Stimulated activated naive CD8-positive, alpha-beta T cell treated with anti-CD3 and anti-CD28 coated beads, Interleukin-15, amount 100 ng/mL, for 72 hours (primary cell): Measurements from ENCODE around the gene ONECUT1.

Source experiments
- ATAC-seq: fragments of 150-1000 bp; cut with Tn5 transposase; 2 replicates; pipeline ENCODE4 v1.10.0; 2021; ENCODE audit warnings: mild to moderate bottlenecking, moderate library complexity
- DNase-seq, 2 donors: peaks; one replicate each; pipeline ENCODE4 v3.0.0; 2021 to 2022
- H3K27ac Mint-ChIP-seq, 2 donors: one replicate each; pipeline ENCODE4 v1.8.0; 2022; ENCODE audit warnings: mild to moderate bottlenecking in 2 of 2, mixed read lengths in 2 of 2, moderate library complexity in 2 of 2
- H3K27me3 Mint-ChIP-seq: one replicate; pipeline ENCODE4 v1.8.0; 2022; ENCODE audit warnings: mixed read lengths
- H3K4me1 Mint-ChIP-seq: one replicate; pipeline ENCODE4 v1.8.0; 2022; ENCODE audit warnings: mild to moderate bottlenecking, mixed read lengths
- H3K4me3 Mint-ChIP-seq, 2 donors: one replicate each; pipeline ENCODE4 v1.8.0; 2022; ENCODE audit warnings: mild to moderate bottlenecking in 2 of 2, mixed read lengths in 2 of 2, moderate library complexity in 1 of 2
- H3K9me3 Mint-ChIP-seq, 2 donors: one replicate each; pipeline ENCODE4 v1.8.0; 2022; ENCODE audit warnings: mixed read lengths in 2 of 2

The ONECUT1 gene

DNA sequence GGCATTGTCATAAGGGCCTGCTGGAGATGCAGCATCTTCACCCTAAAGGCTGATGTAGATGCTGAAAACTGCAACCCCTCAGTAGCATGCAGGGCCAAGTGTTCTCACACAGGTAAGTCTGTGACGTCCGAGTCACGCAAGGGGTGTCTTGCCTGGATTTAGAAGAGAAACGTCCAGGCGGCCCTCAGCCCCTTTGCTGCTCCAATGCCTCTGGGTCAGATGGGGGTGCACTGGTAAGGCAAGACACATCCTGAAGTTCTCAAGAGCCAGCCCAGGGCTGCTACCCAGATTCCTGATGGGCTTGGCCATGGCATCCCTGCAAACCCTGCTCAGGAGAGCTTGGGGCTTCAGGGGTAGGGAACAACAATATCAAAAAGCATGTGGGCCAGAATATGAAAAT, 25.4 kb downstream of the ONECUT1 start:
- ATAC-seq (no peak), DNase-seq (no peak)

DNA sequence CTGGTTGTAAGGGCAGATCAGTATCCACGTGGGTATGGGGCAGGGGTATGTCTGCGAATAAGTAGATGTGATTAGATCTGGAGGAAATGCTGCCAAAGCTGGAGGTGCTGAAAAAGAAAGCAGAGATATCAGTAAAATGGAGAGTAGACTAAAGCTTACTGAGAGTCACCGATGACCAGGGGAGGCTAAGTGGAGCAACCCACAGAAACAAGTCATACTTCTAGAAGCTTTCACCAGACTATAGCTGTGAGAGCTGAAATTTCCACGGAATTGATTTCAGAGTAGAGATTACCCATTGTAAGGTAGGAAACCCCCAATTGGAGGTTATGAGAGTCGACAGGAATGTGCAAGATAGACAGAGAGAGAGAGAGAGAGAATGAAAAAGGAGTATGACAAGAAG, 27.5 kb downstream of the ONECUT1 start:
- Mint-ChIP-seq H3K9me3 (no peaks in the 10 kb centered on the region), H3K27me3 (peaks cover 55% of the 10 kb centered on the region), H3K27ac (no peak overlapping the region), H3K4me3 (no peak overlapping the region), H3K4me1 (no peaks in the 10 kb centered on the region)
- DNase-seq: no peak
- no peak for ATAC-seq

More for the DNA sequence above, 25.4 kb downstream of the ONECUT1 start:
- Mint-ChIP-seq H3K27me3 (peaks cover 57% of the 10 kb centered on the region), H3K4me1 (no peaks in the 10 kb centered on the region), H3K4me3 (no peak overlapping the region), H3K27ac (no peak overlapping the region), H3K9me3 (no peaks in the 10 kb centered on the region)

- DNase-seq: no peak
- H3K27ac Mint-ChIP-seq: no peak overlapping the region
- no peaks in the 10 kb centered on the region for H3K4me1 Mint-ChIP-seq
- H3K4me3 Mint-ChIP-seq: no peak overlapping the region
- no peaks in the 10 kb centered on the region for H3K9me3 Mint-ChIP-seq
- peaks cover 45% of the 10 kb centered on the region for H3K27me3 Mint-ChIP-seq
- no peak for ATAC-seq
Observed at GRCh38 chr15:52760562-52760961, 29.6 kb downstream of the ONECUT1 start.

DNA sequence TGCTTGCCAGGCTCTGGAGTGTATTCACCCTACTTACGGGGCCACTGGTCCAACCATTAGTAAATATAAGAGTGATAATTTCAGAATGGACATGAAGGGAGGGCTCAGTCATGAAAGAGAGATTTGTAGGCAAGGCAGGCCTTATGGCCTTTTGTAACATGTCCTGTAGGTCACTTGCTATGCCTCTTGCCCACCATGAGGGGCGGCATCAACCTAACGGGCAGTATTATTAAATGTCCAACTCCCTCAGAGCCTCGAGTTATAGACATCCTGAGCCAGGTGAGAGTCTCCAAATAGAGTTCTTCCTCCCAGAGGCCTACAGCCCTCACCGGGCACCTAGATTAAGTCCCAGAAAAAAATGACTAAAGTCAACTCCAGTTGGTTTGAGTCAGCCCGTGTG, 30.2 kb downstream of the ONECUT1 start:
- Mint-ChIP-seq H3K9me3 (no peaks in the 10 kb centered on the region), H3K4me3 (no peak overlapping the region), H3K27me3 (peaks cover 46% of the 10 kb centered on the region), H3K27ac (no peak overlapping the region), H3K4me1 (no peaks in the 10 kb centered on the region)
- DNase-seq: no peak
- ATAC-seq: no peak

DNA sequence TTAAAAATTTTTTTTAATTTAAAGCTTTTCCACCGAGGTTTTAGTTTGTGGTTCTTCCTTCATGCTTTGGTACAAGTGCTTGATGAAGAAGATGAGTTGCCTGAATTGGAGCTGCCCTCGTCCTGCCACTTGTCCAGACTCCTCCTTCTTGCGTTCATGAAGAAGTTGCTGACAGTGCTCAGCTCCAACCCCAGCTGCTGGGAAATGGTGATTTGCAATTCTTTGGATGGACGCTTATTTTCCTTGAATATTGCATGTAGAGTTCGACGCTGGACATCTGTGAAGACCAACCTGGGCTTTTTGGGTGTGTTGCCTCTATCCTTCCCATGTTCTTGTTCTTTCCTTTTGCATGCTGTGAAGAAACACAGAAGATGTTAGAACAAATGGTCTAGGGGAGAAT, 32.6 kb downstream of the ONECUT1 start:
- Mint-ChIP-seq H3K27me3 (peaks cover 50% of the 10 kb centered on the region), H3K4me1 (no peaks in the 10 kb centered on the region)

GRCh38 chr15:52751522-52751921, 38.6 kb downstream of the ONECUT1 start:
- peaks cover 41% of the 10 kb centered on the region for H3K27me3 Mint-ChIP-seq
- no peaks in the 10 kb centered on the region for H3K4me1 Mint-ChIP-seq
- H3K9me3 Mint-ChIP-seq: no peaks in the 10 kb centered on the region
- DNase-seq (no peak), ATAC-seq (no peak)
- H3K4me3 Mint-ChIP-seq: no peak overlapping the region
- no peak overlapping the region for H3K27ac Mint-ChIP-seq

More for the DNA sequence above, 32.6 kb downstream of the ONECUT1 start:
- no peaks in the 10 kb centered on the region for H3K9me3 Mint-ChIP-seq
- ATAC-seq: no peak
- H3K4me3 Mint-ChIP-seq: no peak overlapping the region
- no peak for DNase-seq
- no peak overlapping the region for H3K27ac Mint-ChIP-seq

- H3K9me3 Mint-ChIP-seq: no peaks in the 10 kb centered on the region
- no peak for DNase-seq
- ATAC-seq: no peak
- no peak overlapping the region for H3K27ac Mint-ChIP-seq
- H3K27me3 Mint-ChIP-seq: peaks cover 33% of the 10 kb centered on the region
- H3K4me1 Mint-ChIP-seq: no peaks in the 10 kb centered on the region
- H3K4me3 Mint-ChIP-seq: no peak overlapping the region
Observed at GRCh38 chr15:52749258-52749657, 40.9 kb downstream of the ONECUT1 start.

- Mint-ChIP-seq H3K4me3 (no peak overlapping the region), H3K27ac (no peak overlapping the region), H3K27me3 (peaks cover 14% of the 10 kb centered on the region), H3K9me3 (no peaks in the 10 kb centered on the region), H3K4me1 (no peaks in the 10 kb centered on the region)
- ATAC-seq: no peak
- no peak for DNase-seq
Observed at GRCh38 chr15:52746162-52746757, 43.9 kb downstream of the ONECUT1 start.

DNA sequence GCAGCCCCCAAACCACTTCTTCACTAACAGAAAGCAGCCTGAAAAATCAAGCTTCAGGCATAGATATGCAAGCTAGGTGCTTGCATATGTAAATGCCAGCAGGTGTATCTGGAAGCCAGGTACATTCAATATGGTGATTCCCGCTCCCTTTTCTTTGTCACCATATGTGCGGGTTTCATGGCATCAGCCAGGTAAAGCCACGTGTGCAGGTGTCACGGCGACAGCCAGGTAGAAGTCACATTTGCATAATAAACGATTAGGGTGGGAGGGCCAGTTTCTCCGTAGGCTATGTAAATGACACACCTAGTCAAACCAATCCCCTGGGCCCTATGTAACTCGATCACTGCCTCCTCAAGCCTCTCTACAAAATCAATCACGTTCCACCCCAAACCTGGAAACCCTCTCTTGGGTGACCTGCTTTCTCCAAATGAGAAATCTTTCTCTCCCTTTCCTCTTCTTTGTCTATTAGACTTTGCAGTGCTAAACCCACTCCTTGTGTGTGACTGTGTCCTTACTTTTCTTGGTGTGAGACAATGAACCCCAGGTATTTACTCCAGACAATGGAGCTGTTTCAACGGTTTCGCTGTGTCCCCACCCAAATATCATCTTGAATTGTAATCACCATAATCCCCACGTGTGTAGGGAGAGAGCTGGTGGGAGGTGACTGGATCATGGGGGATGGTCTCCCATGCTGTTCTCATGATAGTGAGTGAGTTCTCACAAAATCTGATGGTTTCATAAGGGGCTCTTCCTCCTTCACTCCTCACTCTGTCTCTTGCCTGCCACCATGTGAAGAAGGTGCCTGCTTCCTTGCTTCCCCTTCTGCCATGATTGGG, 44.6 kb downstream of the ONECUT1 start:
- H3K9me3 Mint-ChIP-seq: no peaks in the 10 kb centered on the region
- peaks cover 8% of the 10 kb centered on the region for H3K27me3 Mint-ChIP-seq
- ATAC-seq: no peak
- no peak overlapping the region for H3K4me3 Mint-ChIP-seq
- H3K4me1 Mint-ChIP-seq: no peaks in the 10 kb centered on the region
- no peak for DNase-seq
- no peak overlapping the region for H3K27ac Mint-ChIP-seq

DNA sequence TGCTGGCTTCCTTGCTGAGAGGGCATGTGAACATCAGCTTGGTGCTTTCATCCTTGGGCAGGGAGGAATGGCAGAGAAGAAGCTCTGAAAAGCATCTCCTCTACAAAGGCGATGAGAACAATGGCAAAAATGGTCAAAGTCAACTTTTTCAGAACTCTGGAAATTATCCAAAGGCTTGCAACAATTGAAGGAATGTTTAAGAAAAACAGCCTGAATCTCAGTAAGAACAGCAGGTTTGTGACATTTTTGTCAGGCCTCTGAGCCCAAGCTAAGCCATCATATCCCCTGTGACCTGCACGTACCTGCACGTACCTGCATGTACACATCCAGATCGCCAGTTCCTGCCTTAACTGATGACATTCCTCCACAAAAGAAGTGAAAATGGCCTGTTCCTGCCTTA, 51.8 kb downstream of the ONECUT1 start:
- Mint-ChIP-seq H3K4me3 (no peak overlapping the region), H3K4me1 (no peaks in the 10 kb centered on the region), H3K9me3 (no peaks in the 10 kb centered on the region), H3K27ac (no peak overlapping the region), H3K27me3 (no peaks in the 10 kb centered on the region)
- no peak for ATAC-seq
- no peak for DNase-seq

DNA sequence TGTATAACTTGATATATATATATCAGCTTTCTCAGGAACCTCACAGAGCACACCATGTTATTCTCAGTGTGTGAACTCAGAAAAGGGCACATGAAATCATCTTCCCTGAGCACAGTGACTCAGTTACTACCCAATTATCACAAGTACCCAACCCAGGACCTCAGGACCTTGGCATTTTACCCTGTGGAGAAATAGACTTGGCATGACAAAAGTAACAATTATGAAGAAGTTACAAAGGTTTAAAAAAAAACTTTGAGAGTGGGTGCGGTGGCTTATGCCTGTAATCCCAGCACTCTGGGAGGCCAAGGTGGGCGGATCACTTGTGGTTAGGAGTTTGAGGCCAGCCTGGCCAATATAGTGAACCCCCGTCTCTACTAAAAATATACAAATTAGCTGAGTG, 52.4 kb downstream of the ONECUT1 start:
- DNase-seq: no peak
- Mint-ChIP-seq H3K4me3 (no peak overlapping the region), H3K9me3 (no peaks in the 10 kb centered on the region), H3K4me1 (no peaks in the 10 kb centered on the region), H3K27me3 (no peaks in the 10 kb centered on the region), H3K27ac (no peak overlapping the region)
- no peak for ATAC-seq

DNA sequence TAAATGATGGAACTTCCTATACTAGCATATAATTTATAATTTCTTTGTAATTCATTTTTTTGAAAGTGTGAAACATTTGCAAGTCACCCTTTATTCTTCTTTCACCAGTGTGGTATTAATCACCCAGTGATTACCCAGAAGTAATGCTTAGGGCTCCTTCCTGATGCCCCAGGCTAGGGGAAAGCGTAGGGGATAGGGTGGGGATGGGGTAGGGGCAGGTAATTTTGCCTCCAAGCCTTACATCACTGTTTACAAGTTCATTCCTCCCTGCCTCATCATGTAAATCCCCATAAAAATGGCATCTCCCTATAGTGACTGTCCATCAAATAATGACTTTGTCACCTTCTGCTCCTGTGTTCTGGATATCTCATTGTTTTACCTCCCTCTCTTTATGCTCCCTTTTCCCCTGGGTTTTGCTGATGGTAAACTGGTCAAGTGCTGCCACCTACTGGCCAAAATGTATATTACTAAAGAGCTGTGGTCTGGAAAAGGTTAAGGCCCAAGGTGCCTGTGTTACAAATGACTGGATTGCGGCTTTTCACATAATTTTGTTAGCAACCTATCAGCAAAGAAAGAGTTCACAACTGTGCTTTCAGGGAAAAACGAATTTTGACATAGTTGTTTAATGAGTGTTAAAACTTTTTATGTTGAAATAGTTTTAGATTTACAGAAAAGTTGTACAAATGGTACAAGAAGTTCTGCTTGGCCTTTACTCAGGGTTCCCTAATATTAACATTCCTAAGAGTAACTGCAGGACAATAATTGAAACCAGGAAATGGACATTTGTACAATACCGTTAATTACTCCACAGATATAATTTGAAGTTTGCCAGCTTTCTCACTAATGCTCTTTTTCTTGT, 54.7 kb downstream of the ONECUT1 start:
- H3K4me3 Mint-ChIP-seq: no peak overlapping the region
- H3K4me1 Mint-ChIP-seq: peaks cover 1% of the 10 kb centered on the region
- peak; percentile 72 to 78 for DNase-seq
- no peaks in the 10 kb centered on the region for H3K9me3 Mint-ChIP-seq
- H3K27me3 Mint-ChIP-seq: no peaks in the 10 kb centered on the region
- peak; percentile 90 for ATAC-seq
- H3K27ac Mint-ChIP-seq: no peak overlapping the region

- H3K4me3 Mint-ChIP-seq: no peak overlapping the region
- no peaks in the 10 kb centered on the region for H3K9me3 Mint-ChIP-seq
- ATAC-seq (no peak), DNase-seq (no peak)
- no peaks in the 10 kb centered on the region for H3K27me3 Mint-ChIP-seq
- no peak overlapping the region for H3K27ac Mint-ChIP-seq
- peaks cover 13% of the 10 kb centered on the region for H3K4me1 Mint-ChIP-seq
Observed at GRCh38 chr15:52734329-52734728, 55.8 kb downstream of the ONECUT1 start.

GRCh38 chr15:52733696-52734255, 56.4 kb downstream of the ONECUT1 start:
- ATAC-seq: no peak
- Mint-ChIP-seq H3K4me3 (no peak overlapping the region), H3K27ac (peak overlapping the region in 1 of 2 donors; percentile 78), H3K27me3 (no peaks in the 10 kb centered on the region), H3K9me3 (no peaks in the 10 kb centered on the region), H3K4me1 (peaks cover 15% of the 10 kb centered on the region)
- no peak for DNase-seq

DNA sequence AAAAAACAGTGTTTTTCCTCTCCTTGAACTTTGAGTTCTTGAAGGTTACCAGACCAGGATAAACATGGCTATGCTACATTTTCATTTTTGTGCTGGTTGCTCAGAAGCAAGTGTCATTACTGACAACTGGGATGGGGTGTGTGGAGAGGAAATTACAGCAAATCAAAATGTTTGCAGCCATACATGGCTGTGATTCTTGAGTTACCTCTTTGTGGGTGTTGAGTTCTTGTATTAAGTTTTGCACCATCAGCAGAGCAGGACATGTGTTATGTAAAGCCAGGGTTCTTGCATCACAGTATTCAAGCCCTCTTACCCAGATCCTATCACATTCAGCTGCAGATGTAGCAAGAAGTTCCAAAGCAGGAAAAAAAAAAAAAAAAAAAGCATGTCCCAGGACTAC, 57.0 kb downstream of the ONECUT1 start:
- Mint-ChIP-seq H3K4me1 (peaks cover 15% of the 10 kb centered on the region), H3K27ac (peak overlapping the region in 1 of 2 donors; percentile 40), H3K9me3 (no peaks in the 10 kb centered on the region), H3K4me3 (no peak overlapping the region), H3K27me3 (no peaks in the 10 kb centered on the region)
- ATAC-seq: no peak
- no peak for DNase-seq
